AG04450 (cell line): ENCODE measurements around the gene LRRC4B. TPM values are rescaled to one million over a fixed set of nuclear protein-coding genes. Genes with fewer than 3 reads are reported as not detected.
"Not testable (repeated sequence)": the region's sequence is repeated elsewhere in the genome, so short reads cannot be mapped to it uniquely, and the experiment has no call there.

Experiments used
- CTCF ChIA-PET: fragments of 300-600, 350-600 bp; formaldehyde crosslinking; extraction: SDS; loops from one replicate; lab custom pipeline; 2022; ENCODE audit warnings: antibody characterized with exemption, inconsistent platforms; lab: Charles Lee
- POLR2A ChIA-PET: fragments of 350-600 bp; formaldehyde crosslinking; extraction: SDS; loops from one replicate; lab custom pipeline; 2021; ENCODE audit warnings: antibody characterized with exemption, inconsistent platforms; lab: Yijun Ruan, JAX
- DNase-seq: peaks from one replicate; pipeline ENCODE4 v3.0.0-alpha.2; 2011; ENCODE audit warnings: low read depth, low spot score
- H3K27ac ChIP-seq: one replicate; pipeline ENCODE4 v1.5.1; 2012; ENCODE audit warnings: low read depth, low read length, control low read depth
- H3K27me3 ChIP-seq: one replicate; pipeline ENCODE4 v1.6.0; 2012; ENCODE audit warnings: low read length; ENCODE audit not compliant: control insufficient read depth, insufficient read depth
- H3K4me3 ChIP-seq: 2 replicates; pipeline ENCODE4 v1.5.1; 2011; ENCODE audit warnings: mild to moderate bottlenecking, low read depth, low read length, control low read depth
- H3K9me3 ChIP-seq: 2 replicates; pipeline ENCODE4 v1.5.1; 2012; ENCODE audit warnings: low read length; ENCODE audit not compliant: control insufficient read depth, insufficient read depth
- polyA plus RNA-seq: library from polyadenylated mRNA; depleted of rRNA; stranded (reverse); fragments of >200 nt; gene quantifications from 2 replicates; pipeline ENCODE4 v1.2.3, GENCODE V29; 2011
- TF ChIP-seq, protein P1 (sequence below): IDR thresholded peaks from 2 replicates; pipeline ENCODE4 v1.5.1; 2011; ENCODE audit warnings: low read depth, low read length, control low read depth, inconsistent platforms

LRRC4B gene
- polyA plus RNA-seq, 1 experiment, result not detected

DNA sequence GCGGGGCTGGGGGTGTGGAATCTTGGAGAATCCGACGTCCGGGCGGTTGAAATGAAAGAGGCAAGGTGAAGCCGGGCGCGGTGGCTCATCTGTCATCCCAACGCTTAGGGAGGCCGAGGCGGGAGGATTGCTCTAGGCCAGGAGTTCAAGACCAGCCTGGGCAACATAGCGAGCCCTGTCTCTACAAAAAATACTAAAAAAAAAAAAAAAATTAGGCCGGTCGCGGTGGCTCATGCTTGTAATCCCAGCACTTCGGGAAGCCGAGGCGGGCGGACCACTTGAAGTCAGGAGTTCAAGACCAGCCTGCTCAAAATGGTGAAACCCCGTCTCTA lies 91.4 kb downstream of the LRRC4B start:
- H3K4me3 ChIP-seq, result peak overlapping the region; percentile 90
- ChIA-PET POLR2A (interaction anchor here (1.3 kb wide), 1 partner anchor 34 kb away, joined by 3 read pairs; the partner anchor contains the start of gene JOSD2), CTCF (interaction anchor here (0.7 kb wide), 2 partner anchors 8 to 328 kb away, joined by 3 read pairs; no protein-coding TSS in a partner anchor)
- TF ChIP-seq, protein P1, sequence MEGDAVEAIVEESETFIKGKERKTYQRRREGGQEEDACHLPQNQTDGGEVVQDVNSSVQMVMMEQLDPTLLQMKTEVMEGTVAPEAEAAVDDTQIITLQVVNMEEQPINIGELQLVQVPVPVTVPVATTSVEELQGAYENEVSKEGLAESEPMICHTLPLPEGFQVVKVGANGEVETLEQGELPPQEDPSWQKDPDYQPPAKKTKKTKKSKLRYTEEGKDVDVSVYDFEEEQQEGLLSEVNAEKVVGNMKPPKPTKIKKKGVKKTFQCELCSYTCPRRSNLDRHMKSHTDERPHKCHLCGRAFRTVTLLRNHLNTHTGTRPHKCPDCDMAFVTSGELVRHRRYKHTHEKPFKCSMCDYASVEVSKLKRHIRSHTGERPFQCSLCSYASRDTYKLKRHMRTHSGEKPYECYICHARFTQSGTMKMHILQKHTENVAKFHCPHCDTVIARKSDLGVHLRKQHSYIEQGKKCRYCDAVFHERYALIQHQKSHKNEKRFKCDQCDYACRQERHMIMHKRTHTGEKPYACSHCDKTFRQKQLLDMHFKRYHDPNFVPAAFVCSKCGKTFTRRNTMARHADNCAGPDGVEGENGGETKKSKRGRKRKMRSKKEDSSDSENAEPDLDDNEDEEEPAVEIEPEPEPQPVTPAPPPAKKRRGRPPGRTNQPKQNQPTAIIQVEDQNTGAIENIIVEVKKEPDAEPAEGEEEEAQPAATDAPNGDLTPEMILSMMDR, result no peak
- peaks cover 13% of the 10 kb centered on the region for H3K9me3 ChIP-seq
- H3K27me3 ChIP-seq, result no peaks in the 10 kb centered on the region
- no peak overlapping the region for H3K27ac ChIP-seq
- DNase-seq, result no peak

DNA sequence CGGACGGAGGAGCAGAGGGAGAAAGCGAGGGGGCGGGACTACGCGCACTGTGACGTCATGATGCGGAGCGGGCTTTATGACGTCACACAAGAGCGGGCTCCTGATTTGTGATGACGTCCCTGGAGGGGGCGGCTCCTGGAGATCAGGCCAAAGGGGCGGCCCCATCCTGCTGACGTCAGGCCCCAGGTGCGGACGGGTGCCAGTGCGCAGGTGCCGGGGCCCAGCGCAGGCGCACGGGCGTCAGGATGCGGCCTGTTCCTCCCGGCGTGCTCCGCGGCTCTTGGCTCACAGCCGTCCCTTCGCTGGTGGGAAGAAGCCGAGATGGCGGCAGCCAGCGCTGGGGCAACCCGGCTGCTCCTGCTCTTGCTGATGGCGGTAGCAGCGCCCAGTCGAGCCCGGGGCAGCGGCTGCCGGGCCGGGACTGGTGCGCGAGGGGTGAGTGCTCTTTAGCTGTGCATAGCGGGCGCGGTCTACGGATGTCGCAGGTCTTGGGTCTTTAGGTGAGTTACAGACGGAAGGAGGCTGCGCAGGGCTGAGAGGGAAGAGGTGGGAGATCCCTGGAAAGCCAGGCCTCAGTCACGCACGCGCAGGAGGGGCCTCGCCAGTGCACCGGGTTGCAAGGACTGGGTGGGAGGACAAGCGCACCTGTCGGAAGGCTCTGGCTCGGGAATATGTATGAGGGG lies 91.9 kb downstream of the LRRC4B start, which contains the start of the genes EMC10 and GARIN5A:
TSS of gene EMC10 (plus strand) at position 284 of the 683 bp plus-strand sequence. CDS start at position 322, 38 bp downstream.
TSS of gene GARIN5A (minus strand) at position 625 of the 683 bp plus-strand sequence. CDS start at position 165, 460 bp downstream.
- TF ChIP-seq, protein P1, result no peak
- H3K9me3 ChIP-seq, result peaks cover 13% of the 10 kb centered on the region
- H3K27me3 ChIP-seq, result no peaks in the 10 kb centered on the region
- CTCF ChIA-PET, result no interaction called here
- peak within 1 kb of the TSS; percentile 90 for H3K4me3 ChIP-seq
- peak; percentile 86 for DNase-seq
- POLR2A ChIA-PET, result interaction anchor here (1.3 kb wide), 1 partner anchor 35 kb away, joined by 3 read pairs; the partner anchor contains the start of gene JOSD2
- peak within 1 kb of the TSS; percentile 68 for H3K27ac ChIP-seq

DNA sequence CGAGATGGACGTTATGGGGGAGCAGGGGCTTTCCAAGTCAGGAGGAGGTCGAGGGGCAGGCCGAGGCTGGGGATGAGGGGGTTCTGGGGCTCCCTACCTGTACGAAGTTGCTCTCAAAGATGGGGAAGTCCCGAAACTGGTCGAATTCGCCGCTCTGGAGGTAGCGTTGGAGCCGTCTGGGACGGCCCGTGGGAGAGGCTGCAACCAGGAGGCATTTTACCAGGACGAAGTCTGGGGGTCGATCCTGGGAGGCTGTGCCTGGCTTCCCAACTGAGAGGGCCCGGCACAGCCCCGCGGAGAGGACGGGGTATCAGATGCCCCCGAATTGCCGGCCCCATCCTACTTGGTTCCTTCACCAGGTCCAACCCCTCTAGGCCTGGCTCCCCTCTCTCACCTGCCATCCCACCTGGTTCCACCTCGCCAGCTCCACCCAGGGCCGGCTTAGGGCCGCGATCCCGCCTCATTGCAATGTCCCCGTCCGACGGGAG lies 92.5 kb downstream of the LRRC4B start:
- ChIA-PET CTCF (no interaction called here), POLR2A (interaction anchor here (1.3 kb wide), 1 partner anchor 35 kb away, joined by 3 read pairs; the partner anchor contains the start of gene JOSD2)
- Histone ChIP-seq H3K9me3 (peaks cover 13% of the 10 kb centered on the region), H3K4me3 (no peak overlapping the region; the same call in 1 of the 2 replicates), H3K27ac (no peak overlapping the region), H3K27me3 (no peaks in the 10 kb centered on the region)
- no peak for DNase-seq
- TF ChIP-seq, protein P1, result no peak

DNA sequence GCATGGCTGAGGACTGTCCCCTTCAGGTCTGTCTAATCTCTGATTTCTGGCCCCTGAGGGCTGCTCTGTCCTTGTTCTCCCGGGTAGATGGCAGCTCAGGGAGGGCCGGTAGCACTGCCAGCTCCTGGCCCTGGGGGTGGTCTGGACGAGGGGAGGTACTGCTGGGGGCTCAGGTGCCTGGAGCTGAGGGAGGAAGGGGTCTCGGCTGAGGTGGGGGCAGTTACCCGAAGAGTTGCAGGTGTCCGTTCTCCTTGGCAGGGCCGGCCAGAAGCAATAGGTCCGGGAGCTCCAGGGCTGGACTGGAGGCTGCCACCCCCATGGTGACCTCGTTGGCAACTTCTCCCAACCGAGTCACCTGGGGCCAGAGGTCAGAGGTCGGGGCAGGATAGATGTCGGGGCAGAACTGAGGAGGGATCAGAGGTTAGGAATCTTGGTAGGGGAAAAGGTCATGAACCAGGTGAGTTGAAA lies 93.1 kb downstream of the LRRC4B start:
- Histone ChIP-seq H3K9me3 (peaks cover 13% of the 10 kb centered on the region), H3K27me3 (no peaks in the 10 kb centered on the region), H3K4me3 (no peak overlapping the region), H3K27ac (no peak overlapping the region)
- CTCF ChIA-PET, result interaction anchor here (0.8 to 1.5 kb wide), 3 partner anchors 15 to 309 kb away, joined by 3 to 4 read pairs (median 4); no protein-coding TSS in a partner anchor
- TF ChIP-seq, protein P1, result no peak
- POLR2A ChIA-PET, result no interaction called here
- DNase-seq, result no peak

DNA sequence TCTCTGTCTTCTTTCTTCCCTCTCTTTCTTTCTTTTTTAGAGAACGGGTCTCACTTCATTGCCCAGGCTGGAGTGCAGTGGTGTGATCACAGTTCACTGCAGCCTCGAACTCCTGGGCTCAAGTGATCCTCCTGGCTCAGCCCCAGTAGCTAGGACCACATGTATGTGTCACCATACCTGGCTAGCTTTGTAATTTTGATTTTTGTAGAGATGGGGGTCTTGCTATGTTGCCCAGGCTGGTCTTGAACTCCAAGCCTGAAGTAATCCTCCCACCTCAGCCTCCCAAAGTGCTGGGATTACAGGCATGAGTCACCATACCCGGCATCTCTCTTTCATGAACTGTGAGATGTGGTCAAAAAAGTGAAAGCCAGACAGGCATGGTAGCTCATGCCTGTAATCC lies 94.9 kb downstream of the LRRC4B start:
- DNase-seq, POLR2A ChIA-PET, H3K4me3 ChIP-seq, H3K27me3 ChIP-seq, H3K27ac ChIP-seq: not testable (repeated sequence)
- CTCF ChIA-PET, result interaction anchor here (1.2 kb wide), 1 partner anchor 116 kb away, joined by 3 read pairs; no protein-coding TSS in a partner anchor
- peaks cover 11% of the 10 kb centered on the region for H3K9me3 ChIP-seq
